ENCODE measurements around the gene NPRL2.
"Not testable (repeated sequence)": the region's sequence is repeated elsewhere in the genome, so short reads cannot be mapped to it uniquely, and the experiment has no call there.

NPRL2 gene

GRCh38 chr3:50312041-50312440 is 38.5 kb downstream of the NPRL2 start:
- peaks cover 17% of the 10 kb centered on the region for H3K79me1 ChIP-seq (replicated peaks; ENCODE audit: low read length, poor library complexity, severe bottlenecking)
- not testable (repeated sequence) for H4K8ac ChIP-seq (ENCODE audit: low read length); H2AK5ac ChIP-seq (ENCODE audit: low read length, severe bottlenecking); H3K9me3 ChIP-seq (ENCODE audit: control insufficient read depth, low read length); H3K18ac ChIP-seq (ENCODE audit: low read depth in 1 of 2, low read length in 2 of 2); H3K9ac ChIP-seq (ENCODE audit: low read length); H3K23ac ChIP-seq (ENCODE audit: low read length in 2 of 2); H3K27ac ChIP-seq (ENCODE audit: low read length, poor library complexity, severe bottlenecking); H2BK12ac ChIP-seq (ENCODE audit: low read length in 2 of 2); H3K14ac ChIP-seq (ENCODE audit: low read length in 2 of 2); DNase-seq; H3K4me3 ChIP-seq (ENCODE audit: insufficient read depth in 1 of 2, low read depth in 1 of 2, low read length in 2 of 2); H2BK15ac ChIP-seq (ENCODE audit: low read depth, poor library complexity, severe bottlenecking); H2BK5ac ChIP-seq (ENCODE audit: low read depth, low read length, poor library complexity, severe bottlenecking); H2BK120ac ChIP-seq (ENCODE audit: low read depth, low read length); H3K27me3 ChIP-seq (ENCODE audit: control insufficient read depth in 1 of 2, insufficient read depth in 1 of 2, low read length in 2 of 2); H3K4me2 ChIP-seq (ENCODE audit: low read length, poor library complexity, severe bottlenecking); H4K91ac ChIP-seq (ENCODE audit: low read length); H3K4ac ChIP-seq (ENCODE audit: low read depth in 1 of 2, low read length in 2 of 2); H2AFZ ChIP-seq (ENCODE audit: low read depth, low read length)
- H3K36me3 ChIP-seq (ENCODE audit: control insufficient read depth in 1 of 2, insufficient read depth in 2 of 2, low read depth in 1 of 2, low read length in 2 of 2), result peaks cover 22 to 23% of the 10 kb centered on the region in 2 experiments
- 94% methylated on average over 7 of the region's 32 CpGs for WGBS
- peaks cover 12% of the 10 kb centered on the region for H3K4me1 ChIP-seq (ENCODE audit: control insufficient read depth, insufficient read depth, low read depth, low read length)

GRCh38 chr3:50304601-50305000 is 46.0 kb downstream of the NPRL2 start:
- peak; percentile 34 for DNase-seq
- H3K9me3 ChIP-seq (ENCODE audit: control insufficient read depth, low read length), result peaks cover 3% of the 10 kb centered on the region
- H4K8ac ChIP-seq (ENCODE audit: low read length), result no peak overlapping the region
- no peak overlapping the region for H3K4ac ChIP-seq (ENCODE audit: low read depth in 1 of 2, low read length in 2 of 2)
- no peak overlapping the region for H3K23ac ChIP-seq (ENCODE audit: low read length in 2 of 2)
- no peak overlapping the region for H3K9ac ChIP-seq (ENCODE audit: low read length)
- peaks cover 0 to 3% of the 10 kb centered on the region in 2 experiments for H3K36me3 ChIP-seq (ENCODE audit: control insufficient read depth in 1 of 2, insufficient read depth in 2 of 2, low read depth in 1 of 2, low read length in 2 of 2)
- no peaks in the 10 kb centered on the region for H3K27me3 ChIP-seq (ENCODE audit: control insufficient read depth in 1 of 2, insufficient read depth in 1 of 2, low read length in 2 of 2)
- H3K14ac ChIP-seq (ENCODE audit: low read length in 2 of 2), result no peak overlapping the region
- H2AK5ac ChIP-seq (ENCODE audit: low read length, severe bottlenecking), result no peak overlapping the region
- no peak overlapping the region for H2AFZ ChIP-seq (ENCODE audit: low read depth, low read length)
- no peak overlapping the region for H3K4me2 ChIP-seq (ENCODE audit: low read length, poor library complexity, severe bottlenecking)
- no peak overlapping the region for H4K91ac ChIP-seq (ENCODE audit: low read length)
- no peak overlapping the region for H2BK12ac ChIP-seq (ENCODE audit: low read length in 2 of 2)
- no peak overlapping the region for H2BK120ac ChIP-seq (ENCODE audit: low read depth, low read length)
- no peak overlapping the region for H2BK5ac ChIP-seq (ENCODE audit: low read depth, low read length, poor library complexity, severe bottlenecking)
- H3K4me3 ChIP-seq (ENCODE audit: insufficient read depth in 1 of 2, low read depth in 1 of 2, low read length in 2 of 2), result no peak overlapping the region
- peaks cover 29% of the 10 kb centered on the region for H3K4me1 ChIP-seq (ENCODE audit: control insufficient read depth, insufficient read depth, low read depth, low read length)
- H3K79me1 ChIP-seq (replicated peaks; ENCODE audit: low read length, poor library complexity, severe bottlenecking), result peaks cover 4% of the 10 kb centered on the region
- no peak overlapping the region for H3K18ac ChIP-seq (ENCODE audit: low read depth in 1 of 2, low read length in 2 of 2)
- no peak overlapping the region for H2BK15ac ChIP-seq (ENCODE audit: low read depth, poor library complexity, severe bottlenecking)
- no peak overlapping the region for H3K27ac ChIP-seq (ENCODE audit: low read length, poor library complexity, severe bottlenecking)

- Histone ChIP-seq H2BK5ac (ENCODE audit: low read depth, low read length, poor library complexity, severe bottlenecking) (no peak within 1 kb of the TSS), H3K18ac (ENCODE audit: low read depth in 1 of 2, low read length in 2 of 2) (no peak within 1 kb of the TSS), H3K4ac (ENCODE audit: low read depth in 1 of 2, low read length in 2 of 2) (no peak within 1 kb of the TSS), H2BK120ac (ENCODE audit: low read depth, low read length) (no peak within 1 kb of the TSS), H2BK15ac (ENCODE audit: low read depth, poor library complexity, severe bottlenecking) (no peak within 1 kb of the TSS), H2AFZ (ENCODE audit: low read depth, low read length) (no peak within 1 kb of the TSS), H3K14ac (ENCODE audit: low read length in 2 of 2) (no peak within 1 kb of the TSS), H3K4me2 (ENCODE audit: low read length, poor library complexity, severe bottlenecking) (no peak within 1 kb of the TSS), H3K4me3 (ENCODE audit: insufficient read depth in 1 of 2, low read depth in 1 of 2, low read length in 2 of 2) (no peak within 1 kb of the TSS), H2AK5ac (ENCODE audit: low read length, severe bottlenecking) (peak within 1 kb of the TSS; percentile 59), H4K91ac (ENCODE audit: low read length) (no peak within 1 kb of the TSS), H3K9ac (ENCODE audit: low read length) (peak within 1 kb of the TSS; percentile 22), H3K79me1 (replicated peaks; ENCODE audit: low read length, poor library complexity, severe bottlenecking) (peaks cover 9% of the 10 kb centered on the region), H3K23ac (ENCODE audit: low read length in 2 of 2) (no peak within 1 kb of the TSS), H3K27ac (ENCODE audit: low read length, poor library complexity, severe bottlenecking) (no peak within 1 kb of the TSS), H3K4me1 (ENCODE audit: control insufficient read depth, insufficient read depth, low read depth, low read length) (peaks cover 34% of the 10 kb centered on the region), H2BK12ac (ENCODE audit: low read length in 2 of 2) (peak within 1 kb of the TSS in 1 of 2 experiments; percentile 21), H3K27me3 (ENCODE audit: control insufficient read depth in 1 of 2, insufficient read depth in 1 of 2, low read length in 2 of 2) (no peaks in the 10 kb centered on the region), H3K9me3 (ENCODE audit: control insufficient read depth, low read length) (no peaks in the 10 kb centered on the region), H4K8ac (ENCODE audit: low read length) (no peak within 1 kb of the TSS), H3K36me3 (ENCODE audit: control insufficient read depth in 1 of 2, insufficient read depth in 2 of 2, low read depth in 1 of 2, low read length in 2 of 2) (no peaks in the 10 kb centered on the region)
- DNase-seq, result no peak
- WGBS, result 80% methylated on average over 14 of the region's 14 CpGs
Measured at GRCh38 chr3:50303013-50303815, 47.4 kb downstream of the NPRL2 start, which contains the start of gene HYAL1. TSS of gene HYAL1 (minus strand) at chr3:50303574. CDS start at chr3:50302956, 618 bp downstream.

GRCh38 chr3:50302095-50303012 is 48.2 kb downstream of the NPRL2 start:
- Histone ChIP-seq H3K4ac (ENCODE audit: low read depth in 1 of 2, low read length in 2 of 2) (no peak overlapping the region), H3K4me1 (ENCODE audit: control insufficient read depth, insufficient read depth, low read depth, low read length) (peaks cover 36% of the 10 kb centered on the region), H3K18ac (ENCODE audit: low read depth in 1 of 2, low read length in 2 of 2) (no peak overlapping the region), H3K36me3 (ENCODE audit: control insufficient read depth in 1 of 2, insufficient read depth in 2 of 2, low read depth in 1 of 2, low read length in 2 of 2) (peaks cover 0 to 4% of the 10 kb centered on the region in 2 experiments), H4K91ac (ENCODE audit: low read length) (peak overlapping the region; percentile 47), H3K4me3 (ENCODE audit: insufficient read depth in 1 of 2, low read depth in 1 of 2, low read length in 2 of 2) (no peak overlapping the region), H2BK120ac (ENCODE audit: low read depth, low read length) (no peak overlapping the region), H3K79me1 (replicated peaks; ENCODE audit: low read length, poor library complexity, severe bottlenecking) (peaks cover 12% of the 10 kb centered on the region), H3K23ac (ENCODE audit: low read length in 2 of 2) (no peak overlapping the region), H3K9me3 (ENCODE audit: control insufficient read depth, low read length) (no peaks in the 10 kb centered on the region), H3K27me3 (ENCODE audit: control insufficient read depth in 1 of 2, insufficient read depth in 1 of 2, low read length in 2 of 2) (no peaks in the 10 kb centered on the region), H2BK5ac (ENCODE audit: low read depth, low read length, poor library complexity, severe bottlenecking) (no peak overlapping the region), H2AFZ (ENCODE audit: low read depth, low read length) (no peak overlapping the region), H2BK12ac (ENCODE audit: low read length in 2 of 2) (peak overlapping the region in 1 of 2 experiments; percentile 21), H2AK5ac (ENCODE audit: low read length, severe bottlenecking) (peak overlapping the region; percentile 23), H4K8ac (ENCODE audit: low read length) (peak overlapping the region; percentile 5), H3K9ac (ENCODE audit: low read length) (no peak overlapping the region), H2BK15ac (ENCODE audit: low read depth, poor library complexity, severe bottlenecking) (no peak overlapping the region), H3K4me2 (ENCODE audit: low read length, poor library complexity, severe bottlenecking) (no peak overlapping the region), H3K14ac (ENCODE audit: low read length in 2 of 2) (peak overlapping the region in 1 of 2 experiments; percentile 55), H3K27ac (ENCODE audit: low read length, poor library complexity, severe bottlenecking) (no peak overlapping the region)
- 97% methylated on average over 32 of the region's 32 CpGs for WGBS
- no peak for DNase-seq
